GM23338 (cell line): ENCODE data around the gene PCDHB14.
"Not testable (repeated sequence)": the region's sequence is repeated elsewhere in the genome, so short reads cannot be mapped to it uniquely, and the experiment has no call there.

Experiments
- NANOG ChIP-seq: IDR thresholded peaks from 2 replicates; pipeline ENCODE4 v1.6.1; 2016; ENCODE audit warnings: antibody characterized with exemption, borderline replicate concordance
- TF ChIP-seq, protein P1 (sequence below), 2 experiments: fragments of 200-600 bp in 1 of 2; sonication (generic) in 1 of 2; conservative IDR thresholded peaks; 2 replicates each; pipeline versions ENCODE4 v1.5.1 to v1.6.1; 2016 to 2017; ENCODE audit warnings: antibody characterized with exemption in 2 of 2, low read depth in 2 of 2, mild to moderate bottlenecking in 2 of 2, moderate library complexity in 1 of 2

DNA sequence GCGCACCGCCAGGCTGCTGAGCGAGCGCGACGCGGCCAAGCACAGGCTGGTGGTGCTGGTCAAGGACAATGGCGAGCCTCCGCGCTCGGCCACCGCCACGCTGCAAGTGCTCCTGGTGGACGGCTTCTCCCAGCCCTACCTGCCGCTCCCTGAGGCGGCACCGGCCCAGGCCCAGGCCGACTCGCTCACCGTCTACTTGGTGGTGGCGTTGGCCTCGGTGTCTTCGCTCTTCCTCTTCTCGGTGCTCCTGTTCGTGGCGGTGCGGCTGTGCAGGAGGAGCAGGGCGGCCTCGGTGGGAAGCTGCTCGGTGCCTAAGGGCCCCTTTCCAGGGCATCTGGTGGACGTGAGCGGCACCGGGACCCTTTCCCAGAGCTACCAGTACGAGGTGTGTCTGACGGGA lies 21.5 kb upstream of the PCDHB14 start:
- TF ChIP-seq, protein P1, sequence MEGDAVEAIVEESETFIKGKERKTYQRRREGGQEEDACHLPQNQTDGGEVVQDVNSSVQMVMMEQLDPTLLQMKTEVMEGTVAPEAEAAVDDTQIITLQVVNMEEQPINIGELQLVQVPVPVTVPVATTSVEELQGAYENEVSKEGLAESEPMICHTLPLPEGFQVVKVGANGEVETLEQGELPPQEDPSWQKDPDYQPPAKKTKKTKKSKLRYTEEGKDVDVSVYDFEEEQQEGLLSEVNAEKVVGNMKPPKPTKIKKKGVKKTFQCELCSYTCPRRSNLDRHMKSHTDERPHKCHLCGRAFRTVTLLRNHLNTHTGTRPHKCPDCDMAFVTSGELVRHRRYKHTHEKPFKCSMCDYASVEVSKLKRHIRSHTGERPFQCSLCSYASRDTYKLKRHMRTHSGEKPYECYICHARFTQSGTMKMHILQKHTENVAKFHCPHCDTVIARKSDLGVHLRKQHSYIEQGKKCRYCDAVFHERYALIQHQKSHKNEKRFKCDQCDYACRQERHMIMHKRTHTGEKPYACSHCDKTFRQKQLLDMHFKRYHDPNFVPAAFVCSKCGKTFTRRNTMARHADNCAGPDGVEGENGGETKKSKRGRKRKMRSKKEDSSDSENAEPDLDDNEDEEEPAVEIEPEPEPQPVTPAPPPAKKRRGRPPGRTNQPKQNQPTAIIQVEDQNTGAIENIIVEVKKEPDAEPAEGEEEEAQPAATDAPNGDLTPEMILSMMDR (conservative IDR thresholded peaks at IDR 0.05; ENCODE audit: low read depth in 2 of 2): not testable (repeated sequence)
- TF ChIP-seq NANOG: not testable (repeated sequence)
